Globus pallidus (tissue), 1 donor: Measurements from ENCODE around the gene KANTR.
A peak's percentile ranks its signal among the peaks of the same experiment; 100 is the strongest.

Experiments
- DNase-seq: peaks from one replicate; pipeline ENCODE4 v3.0.0-alpha.2; 2015; ENCODE audit warnings: low spot score

KANTR gene

GRCh38 chrX:53093748-53094581 lies at the start of gene KANTR:
Gene KANTR (plus strand): TSS chrX:53094142. CDS start chrX:53124273, 30,131 bp downstream.
- DNase-seq: peak; percentile 89

- no peak for DNase-seq
Measured at GRCh38 chrX:53044995-53045394, 48.9 kb upstream of the KANTR start.

GRCh38 chrX:53047228-53047627 lies 46.7 kb upstream of the KANTR start:
- DNase-seq: no peak

GRCh38 chrX:53048169-53049126 lies 45.5 kb upstream of the KANTR start, which contains the start of gene GPR173:
Gene GPR173 (plus strand): TSS chrX:53048789. CDS start chrX:53076622, 27,833 bp downstream.
- peak; percentile 79 for DNase-seq

GRCh38 chrX:53049127-53049517 lies 44.8 kb upstream of the KANTR start:
- peak; percentile 7 for DNase-seq

GRCh38 chrX:53050841-53051240 lies 43.1 kb upstream of the KANTR start:
- no peak for DNase-seq

- DNase-seq: no peak
Measured at GRCh38 chrX:53055244-53055849, 38.6 kb upstream of the KANTR start.

GRCh38 chrX:53056292-53056691 lies 37.6 kb upstream of the KANTR start:
- no peak for DNase-seq

- no peak for DNase-seq
Measured at GRCh38 chrX:53065104-53065503, 28.8 kb upstream of the KANTR start.

- no peak for DNase-seq
Measured at GRCh38 chrX:53071064-53071463, 22.9 kb upstream of the KANTR start.

- no peak for DNase-seq
Measured at GRCh38 chrX:53071604-53072417, 22.1 kb upstream of the KANTR start.

GRCh38 chrX:53072418-53073114 lies 21.4 kb upstream of the KANTR start:
- DNase-seq: no peak

GRCh38 chrX:53073115-53073586 lies 20.8 kb upstream of the KANTR start:
- DNase-seq: no peak

- no peak for DNase-seq
Measured at GRCh38 chrX:53075011-53075410, 18.9 kb upstream of the KANTR start.

GRCh38 chrX:53076671-53077070 lies 17.3 kb upstream of the KANTR start:
- no peak for DNase-seq

- DNase-seq: no peak
Measured at GRCh38 chrX:53077207-53078197, 16.4 kb upstream of the KANTR start.

- DNase-seq: no peak
Measured at GRCh38 chrX:53078943-53079342, 15.0 kb upstream of the KANTR start.

- DNase-seq: no peak
Measured at GRCh38 chrX:53080628-53081580, 13.0 kb upstream of the KANTR start.
